ENCODE data around the gene CCT7.
"Not testable (repeated sequence)": the region's sequence is repeated elsewhere in the genome, so short reads cannot be mapped to it uniquely, and the experiment has no call there.

CCT7 gene

DNA sequence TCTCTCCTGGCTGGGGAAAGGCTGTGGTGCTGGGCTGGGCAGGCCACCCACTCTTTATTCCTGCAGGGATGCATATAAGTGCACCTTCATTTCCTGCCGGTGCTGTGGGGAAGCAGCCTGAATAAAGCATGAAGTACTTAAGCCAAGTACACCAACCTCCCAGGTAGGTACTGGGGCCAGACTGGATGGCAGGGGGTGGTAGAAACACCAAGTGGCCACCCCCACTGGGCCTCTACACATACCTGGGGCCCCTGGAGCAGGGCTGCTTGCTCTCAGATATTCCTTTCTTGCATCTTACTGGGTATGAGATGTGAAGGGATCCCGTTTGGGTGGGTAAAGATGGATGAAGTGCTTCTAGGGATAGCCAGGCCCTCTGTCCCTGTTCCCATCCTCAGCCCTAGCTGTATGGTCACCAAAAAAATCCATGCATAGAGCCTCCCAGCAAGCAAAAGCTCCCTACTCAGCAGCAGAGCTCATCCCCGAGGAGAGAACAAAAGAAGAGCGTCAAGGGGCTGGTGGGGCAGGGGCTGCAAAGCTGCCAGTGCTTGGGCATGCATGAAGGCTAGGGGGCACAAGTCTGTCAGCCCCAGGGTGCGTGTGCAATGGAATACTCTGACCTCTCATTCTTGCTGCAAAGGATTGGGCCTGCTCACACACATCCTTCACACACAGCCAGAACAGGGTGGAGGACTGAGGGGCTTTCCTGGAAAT lies 22.0 kb downstream of the CCT7 start:
- DNase-seq, result no peak

DNA sequence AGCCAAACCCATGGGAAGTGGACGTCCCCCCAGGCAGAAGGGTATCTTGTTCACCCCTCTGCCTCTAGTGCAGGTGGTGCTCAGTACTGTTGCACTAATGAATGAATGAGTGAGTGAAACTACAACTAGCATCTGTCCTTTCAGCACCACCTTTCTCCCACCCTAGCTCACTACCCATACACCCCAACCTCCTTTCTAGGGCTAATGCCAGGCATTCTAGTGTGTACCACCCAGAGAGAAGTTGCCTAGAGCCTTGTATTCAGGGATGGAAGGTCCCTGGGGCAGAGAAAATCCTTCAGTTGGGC lies 22.5 kb downstream of the CCT7 start:
- no peak for DNase-seq

DNA sequence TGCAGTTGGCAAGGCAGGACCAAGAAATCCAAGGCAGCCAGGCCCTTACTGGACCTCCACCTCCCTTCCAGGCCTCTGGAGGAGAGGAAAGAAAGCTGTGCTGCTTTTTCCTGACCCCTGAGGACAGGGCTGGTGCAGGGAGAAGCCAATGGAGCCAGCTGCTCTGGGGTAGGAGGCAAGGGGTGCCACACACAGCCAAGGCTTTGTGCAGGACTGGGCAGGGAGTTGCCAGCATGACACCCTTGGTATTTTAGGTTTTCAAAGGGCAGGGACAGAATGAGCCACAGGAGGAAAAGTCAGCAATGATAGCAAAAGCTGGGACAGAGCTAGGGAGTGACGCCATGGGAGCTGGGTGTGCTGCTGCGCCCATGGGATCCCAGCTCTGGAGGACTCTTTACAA lies 22.9 kb downstream of the CCT7 start:
- no peak for DNase-seq

DNA sequence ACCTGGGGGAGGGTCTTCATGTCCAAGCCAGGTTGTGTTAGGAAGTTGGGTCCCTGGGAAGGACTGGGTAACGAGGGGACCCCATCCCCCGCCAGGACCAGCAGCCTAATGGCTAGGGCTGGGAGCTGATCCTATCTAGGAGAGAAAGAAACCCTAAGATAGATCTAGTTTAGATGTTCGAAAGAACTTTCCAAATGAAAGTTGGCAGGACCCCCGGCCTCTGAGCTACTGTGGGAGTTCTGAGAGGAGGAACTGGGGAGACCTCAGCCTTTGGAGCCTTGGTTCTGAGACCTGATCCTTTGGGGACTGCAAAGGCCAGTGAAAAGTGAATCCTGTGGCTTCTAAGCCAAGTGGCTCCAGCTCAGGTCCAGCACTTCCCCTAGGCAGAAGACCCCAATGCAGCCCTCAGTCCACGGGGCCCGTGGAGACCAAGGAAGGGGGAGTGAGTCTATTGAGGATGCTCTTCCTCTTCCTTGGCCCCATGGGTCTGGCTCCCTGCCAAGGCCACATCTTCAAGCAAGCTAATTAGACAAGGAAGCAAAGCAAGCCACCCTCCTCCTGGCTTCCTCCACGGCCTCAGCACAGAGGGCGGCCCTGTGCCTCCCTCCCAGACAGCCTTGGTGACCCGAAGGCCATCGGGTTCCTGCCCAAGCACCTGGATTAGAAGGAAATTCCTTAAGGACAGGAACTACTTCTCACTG lies 23.5 kb downstream of the CCT7 start:
- DNase-seq, result no peak

DNA sequence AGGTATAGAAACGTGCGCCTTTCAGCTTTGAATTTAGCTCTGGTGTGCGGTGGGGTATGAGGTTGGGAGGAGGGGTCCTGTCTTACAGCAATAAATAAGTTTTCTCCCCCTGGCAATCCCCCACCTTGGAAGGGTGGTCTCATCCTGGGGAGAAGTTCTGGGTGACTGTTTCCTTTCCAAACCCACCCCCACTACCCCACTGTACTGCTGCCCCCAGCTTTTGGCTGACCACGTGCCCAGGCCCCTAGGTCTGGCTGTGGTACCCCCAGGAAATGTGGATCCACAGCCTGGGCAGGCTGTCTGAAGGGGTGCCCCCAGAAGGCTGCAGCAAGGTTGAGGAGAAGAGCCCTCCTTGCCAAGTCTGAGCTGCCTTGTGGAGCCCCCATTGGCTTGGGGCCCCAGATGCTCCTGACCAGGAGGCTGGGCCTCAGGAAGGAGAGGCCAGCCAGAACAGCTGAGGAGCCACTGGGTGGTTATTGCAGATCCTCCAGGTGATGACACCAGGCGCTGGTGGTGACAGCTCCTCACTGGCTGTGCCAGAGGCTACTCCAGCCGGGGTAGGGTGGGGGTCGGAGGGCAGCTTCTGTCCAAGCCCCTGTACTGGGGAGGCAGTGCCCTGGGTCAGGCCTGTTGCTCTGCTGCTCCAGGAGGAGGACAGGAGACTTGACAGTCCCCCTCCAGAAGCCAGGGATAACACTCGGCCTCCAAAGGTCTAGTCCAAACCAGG lies 24.2 kb downstream of the CCT7 start:
- no peak for DNase-seq

DNA sequence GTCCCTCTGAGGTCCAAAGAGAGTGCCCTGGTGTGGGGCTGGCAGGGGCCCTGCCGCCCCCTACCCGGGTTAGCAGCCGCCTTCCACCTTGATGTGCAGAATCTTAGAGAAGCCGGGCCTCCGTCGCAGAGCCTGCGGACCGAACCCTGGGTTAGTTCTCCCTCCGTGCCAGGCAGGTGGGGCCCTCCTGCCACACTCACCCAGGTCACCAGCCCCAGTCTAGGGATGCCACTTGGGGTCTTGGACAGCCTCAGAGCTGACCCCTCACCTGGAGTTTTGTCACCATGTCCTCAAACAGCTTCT lies 24.8 kb downstream of the CCT7 start:
- DNase-seq, result no peak

DNA sequence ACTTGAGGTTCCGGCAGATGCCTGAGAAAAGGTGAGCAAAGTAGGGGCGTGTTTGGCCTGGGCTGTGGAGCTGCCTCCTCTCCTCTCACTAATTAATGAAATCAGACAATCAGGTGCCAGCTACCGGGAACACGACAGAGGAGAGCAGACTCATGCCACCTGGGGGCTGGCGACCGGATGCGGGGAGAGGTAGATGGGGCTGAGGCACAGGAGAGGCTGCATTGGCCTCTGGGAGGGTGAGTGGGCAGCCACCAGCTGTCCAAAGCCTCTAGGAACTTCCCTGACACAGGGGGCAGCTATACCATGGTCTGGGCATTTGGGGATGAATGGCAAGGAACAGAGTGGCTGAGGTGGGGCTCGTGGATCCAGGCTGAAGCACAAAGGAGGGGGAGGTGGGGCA lies 25.2 kb downstream of the CCT7 start:
- no peak for DNase-seq

DNA sequence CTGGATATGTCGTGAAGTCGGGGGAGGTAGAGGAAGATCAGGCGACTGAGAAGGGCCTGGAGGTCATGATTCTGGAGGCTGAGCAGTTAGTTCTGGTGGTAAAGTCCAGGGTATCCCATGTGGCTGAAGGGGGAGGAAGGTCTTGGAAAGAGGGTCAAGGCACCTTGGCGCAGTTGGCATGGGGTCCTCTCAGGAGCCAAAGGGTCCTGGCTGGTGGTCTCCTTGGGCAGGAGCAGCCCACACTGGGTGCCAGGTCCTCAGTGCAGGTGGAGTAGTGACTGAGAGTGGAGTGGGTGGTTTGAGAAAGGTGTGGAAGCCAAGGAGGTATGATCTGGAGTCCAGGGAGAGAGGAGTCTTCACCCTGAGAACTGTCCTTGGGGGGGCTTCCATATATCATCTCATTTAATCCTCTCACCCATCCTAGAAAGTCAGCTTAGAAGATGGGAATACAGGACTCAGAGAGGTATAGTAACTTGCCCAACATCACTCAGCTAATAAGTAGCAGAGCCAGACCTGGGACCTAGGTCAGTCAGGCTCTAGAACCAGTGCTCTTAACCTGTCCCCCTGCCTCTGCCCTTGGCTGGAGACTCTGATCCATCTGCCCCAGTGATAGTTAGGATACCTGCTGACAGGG lies 25.7 kb downstream of the CCT7 start:
- DNase-seq, result no peak

DNA sequence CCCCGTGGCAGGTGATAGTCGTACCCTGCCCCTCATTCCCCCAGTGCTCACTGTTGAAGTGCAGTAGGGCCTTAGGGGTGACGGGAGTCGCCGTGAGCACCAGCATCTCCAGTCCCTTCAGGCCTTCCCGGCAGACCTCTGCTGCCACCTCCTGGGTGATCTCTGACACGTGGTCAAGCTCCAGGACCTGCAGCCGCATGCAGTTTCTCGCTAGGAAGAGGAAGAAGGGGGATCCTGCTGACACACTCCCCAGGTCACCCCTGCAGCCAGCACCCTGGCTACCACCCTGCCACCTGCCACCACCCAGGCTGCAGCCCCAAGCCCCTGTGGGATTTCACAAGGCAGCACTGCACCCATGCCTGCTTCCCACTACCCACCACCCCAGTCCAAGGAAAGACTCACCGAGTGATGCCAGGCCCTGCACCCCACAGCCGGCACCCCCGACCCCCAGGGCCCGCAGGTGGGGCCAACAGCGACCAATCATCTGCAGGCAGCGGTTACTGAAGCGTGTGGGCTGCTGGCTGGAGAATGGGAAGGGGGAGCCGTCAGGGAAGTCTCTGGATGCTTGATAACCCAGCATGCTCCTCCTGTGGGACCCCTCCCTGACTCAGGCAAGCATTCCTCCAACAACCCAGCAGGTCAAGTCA lies 26.4 kb downstream of the CCT7 start:
- DNase-seq, result no peak

DNA sequence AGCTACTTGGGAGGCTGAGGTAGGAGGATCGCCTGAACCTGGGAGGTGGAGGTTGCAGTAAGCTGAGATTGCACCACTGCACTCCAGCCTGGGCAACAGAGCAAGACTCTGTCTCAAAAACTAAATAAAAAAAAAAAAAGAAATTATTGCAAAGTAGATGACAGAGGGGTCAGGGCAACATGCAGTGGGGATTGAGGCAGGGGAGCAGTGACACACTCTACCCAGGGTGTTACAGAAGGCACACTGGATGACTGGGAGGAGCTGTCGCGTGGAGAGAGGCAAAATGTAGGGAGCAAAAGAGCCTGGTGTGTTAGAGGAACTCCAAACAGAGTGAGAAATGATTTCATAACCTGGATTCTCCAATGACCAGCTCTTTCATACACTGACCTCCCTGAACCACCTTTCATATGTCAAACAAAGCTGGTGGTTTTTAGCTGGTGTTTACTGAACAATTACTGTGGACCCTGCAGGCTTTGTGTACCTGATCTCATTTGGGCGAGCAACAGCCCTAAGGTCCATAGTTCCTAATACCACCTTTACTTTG lies 28.1 kb downstream of the CCT7 start:
- no peak for DNase-seq

DNA sequence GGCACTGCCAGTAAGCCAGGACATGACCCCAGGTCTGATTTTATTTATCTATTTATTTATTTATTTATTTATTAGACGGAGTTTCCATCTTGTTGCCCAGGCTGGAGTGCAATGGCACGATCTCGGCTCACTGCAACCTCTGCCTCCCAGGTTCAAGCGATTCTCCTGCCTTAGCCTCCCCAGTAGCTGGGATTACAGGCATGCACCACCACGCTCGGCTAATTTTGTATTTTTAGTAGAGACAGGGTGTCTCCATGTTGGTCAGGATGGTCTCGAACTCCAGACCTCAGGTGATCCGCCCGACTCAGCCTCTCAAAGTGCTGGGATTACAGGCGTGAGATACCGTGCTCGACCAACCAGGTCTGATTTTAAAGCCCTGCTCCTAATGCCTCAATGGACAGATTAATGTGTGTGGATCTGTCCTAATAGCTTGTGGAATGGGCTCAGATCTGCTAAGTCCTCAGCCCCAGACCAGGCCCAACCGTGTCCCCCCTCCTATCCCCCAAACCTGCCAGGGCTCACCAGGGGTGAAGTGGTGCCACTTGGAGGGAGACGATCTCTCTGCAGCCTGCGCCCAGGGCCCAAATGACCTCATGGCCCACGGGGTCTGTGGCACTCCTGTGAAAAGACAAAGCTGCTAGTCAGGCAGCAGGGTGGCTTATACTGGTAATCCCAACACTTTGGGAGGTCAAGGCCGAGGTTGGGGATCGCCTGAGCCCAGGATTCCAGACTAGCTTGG lies 28.8 kb downstream of the CCT7 start:
- not testable (repeated sequence) for DNase-seq

DNA sequence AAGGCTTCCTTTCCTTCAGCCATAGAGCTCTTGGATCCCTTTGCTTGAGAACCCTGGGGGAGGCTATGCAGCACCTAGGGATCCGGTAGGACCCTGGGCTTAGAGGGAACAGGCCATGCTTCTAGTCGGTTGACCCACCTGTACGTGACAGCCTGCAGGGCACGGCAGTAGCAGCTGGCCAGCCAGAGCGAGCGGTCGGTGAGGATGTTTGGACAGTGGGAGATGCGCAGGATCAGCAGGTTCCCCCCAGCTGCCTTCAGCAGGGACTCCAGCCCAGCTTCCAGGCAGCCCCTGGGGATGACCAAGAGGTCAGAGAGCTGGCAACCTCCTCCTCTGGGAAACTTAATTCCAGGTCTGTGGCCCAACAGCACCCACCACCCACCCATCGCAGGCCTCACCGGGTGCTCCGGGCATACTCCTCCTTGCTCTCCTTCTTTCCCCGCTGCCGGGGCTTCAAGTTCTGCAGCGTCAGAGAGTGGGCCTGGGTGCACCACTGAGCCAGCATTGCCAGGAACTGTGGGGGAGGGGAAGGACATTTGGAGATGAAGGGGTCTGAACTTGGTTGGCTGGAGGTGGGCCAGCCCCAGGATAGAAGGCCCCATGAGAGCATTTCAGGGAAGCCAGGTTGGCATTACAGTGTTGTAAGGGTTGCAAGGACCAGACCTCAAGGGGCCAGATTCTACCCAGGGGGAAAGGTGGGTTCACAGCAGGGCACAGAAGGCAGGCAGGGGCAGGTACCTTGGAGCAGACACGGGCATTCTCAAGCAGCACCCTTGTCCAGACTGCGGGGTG lies 29.6 kb downstream of the CCT7 start:
- no peak for DNase-seq

DNA sequence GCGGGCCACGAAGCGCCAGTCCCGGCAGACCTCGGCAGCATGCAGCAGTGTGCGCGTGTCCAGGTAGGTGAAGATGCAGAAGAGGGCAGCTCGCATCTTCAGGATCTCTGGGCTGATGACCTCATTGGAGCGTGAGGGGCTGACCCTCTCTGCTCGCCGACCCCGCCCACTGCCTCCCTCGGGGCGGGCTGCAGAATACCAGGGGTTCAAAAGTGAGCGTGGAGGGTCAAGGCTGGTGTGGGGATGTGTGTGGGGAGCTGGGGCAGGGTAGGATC lies 30.2 kb downstream of the CCT7 start:
- no peak for DNase-seq

DNA sequence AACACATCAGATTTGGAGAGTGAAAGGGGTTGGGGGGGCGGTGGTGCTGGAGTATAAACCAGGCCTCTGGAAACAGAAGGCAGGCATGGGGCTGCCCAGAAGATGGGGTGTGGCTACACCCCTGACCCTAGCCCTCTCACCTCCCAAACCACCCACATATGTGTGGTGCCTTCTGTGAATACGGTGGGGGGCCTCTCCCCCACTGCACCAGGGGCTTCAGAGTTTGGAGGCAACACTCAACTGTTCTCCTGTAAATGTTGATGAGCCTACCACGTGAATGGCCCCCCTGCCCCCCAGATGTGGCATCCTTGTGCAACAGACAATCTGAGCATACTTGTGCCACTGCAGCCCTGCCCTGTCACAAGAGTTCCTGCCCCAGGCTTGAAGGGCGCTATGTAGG lies 30.7 kb downstream of the CCT7 start:
- DNase-seq, result no peak

DNA sequence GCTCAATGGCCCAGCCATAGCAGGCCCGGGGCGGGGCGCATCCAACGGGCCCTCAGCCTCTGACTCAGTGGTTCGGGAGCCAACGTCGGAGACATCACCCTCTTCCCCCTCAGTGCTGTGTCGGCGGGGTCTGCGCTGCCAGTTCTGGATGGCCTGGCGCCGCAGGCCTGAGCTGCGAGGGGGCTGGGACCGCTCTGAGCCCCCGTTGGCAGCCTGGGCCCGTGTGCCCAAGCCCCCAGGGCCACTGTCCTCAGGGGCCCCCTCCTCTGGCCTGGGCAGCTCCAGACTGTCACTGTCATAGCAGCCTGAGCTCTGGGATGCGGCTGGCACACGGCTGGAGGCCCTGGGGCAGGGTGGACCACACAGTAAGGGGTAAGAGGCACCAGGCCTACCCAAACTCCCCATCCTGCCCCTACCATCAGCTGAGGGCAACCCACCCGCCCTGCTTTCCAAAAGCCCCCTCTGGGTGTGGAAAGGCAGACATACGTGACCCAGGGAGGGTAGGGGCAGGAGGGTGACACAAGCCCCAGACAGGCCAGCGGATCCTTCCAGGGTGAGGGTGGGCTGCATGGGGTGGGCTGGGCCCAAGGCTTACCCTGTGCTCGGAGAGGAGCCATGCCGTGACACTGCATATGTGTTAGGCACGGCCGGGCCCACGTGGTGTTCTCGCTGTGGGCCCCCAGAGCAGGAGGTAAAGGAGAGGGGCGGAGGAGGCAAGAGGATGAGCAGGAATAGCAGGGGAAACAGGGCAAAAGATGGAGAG lies 31.4 kb downstream of the CCT7 start:
- no peak for DNase-seq

DNA sequence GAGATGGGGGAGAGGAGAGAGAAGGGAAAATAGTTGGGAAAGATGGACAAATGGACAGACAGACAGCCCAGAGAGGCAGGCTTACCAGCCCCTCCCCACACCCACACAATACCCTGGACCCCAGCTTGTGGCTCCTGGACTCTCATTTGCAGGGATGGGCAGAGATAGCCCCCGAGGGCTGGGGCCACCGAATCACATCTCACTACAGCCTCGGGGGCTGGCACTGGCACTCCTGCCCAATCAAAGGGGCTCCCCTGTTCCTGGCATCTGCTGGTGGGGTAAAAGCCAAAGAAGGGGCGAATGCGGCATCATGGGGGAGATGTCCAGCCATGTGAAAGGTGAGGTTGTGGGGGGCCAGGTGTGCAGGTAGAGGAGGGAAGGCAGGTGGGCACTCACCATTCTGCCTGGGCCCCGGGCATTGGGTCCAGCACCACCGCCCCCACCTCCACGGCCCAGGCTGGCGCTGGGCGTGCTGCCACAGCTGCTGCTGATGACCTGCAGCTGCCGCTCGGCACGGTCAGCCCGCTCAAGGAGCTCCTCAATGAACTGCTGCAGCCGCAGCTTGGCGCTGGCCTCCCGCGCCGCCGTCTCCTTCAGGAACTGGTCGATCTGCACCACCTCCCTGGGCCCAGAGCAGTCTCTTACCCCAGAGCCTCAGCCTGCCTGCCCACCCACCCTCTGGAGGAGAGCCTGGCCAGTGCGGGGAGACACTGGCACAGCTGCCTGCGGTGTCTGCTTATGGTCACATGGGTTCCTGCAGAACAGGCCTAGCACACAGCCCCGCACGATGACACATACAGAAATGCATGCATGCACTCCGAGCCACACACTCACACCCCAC lies 32.2 kb downstream of the CCT7 start:
- DNase-seq, result peak; percentile 37

DNA sequence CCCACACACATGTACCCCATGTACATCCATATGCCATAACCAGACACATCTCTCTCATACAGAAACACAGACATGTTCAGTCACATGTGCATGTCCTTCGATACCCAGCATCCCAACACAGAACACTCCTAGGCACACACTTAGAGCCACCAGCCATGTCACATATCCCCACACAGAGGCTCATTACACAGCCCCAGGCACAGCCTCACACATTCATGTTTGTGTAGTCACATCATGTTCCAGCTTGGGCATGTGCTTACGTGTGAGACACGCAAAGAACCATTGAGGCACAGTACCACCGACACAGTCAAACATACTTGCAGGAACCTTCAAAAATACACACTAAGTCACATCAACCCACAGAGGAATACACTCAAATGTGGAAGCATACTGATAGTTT lies 32.9 kb downstream of the CCT7 start:
- no peak for DNase-seq

DNA sequence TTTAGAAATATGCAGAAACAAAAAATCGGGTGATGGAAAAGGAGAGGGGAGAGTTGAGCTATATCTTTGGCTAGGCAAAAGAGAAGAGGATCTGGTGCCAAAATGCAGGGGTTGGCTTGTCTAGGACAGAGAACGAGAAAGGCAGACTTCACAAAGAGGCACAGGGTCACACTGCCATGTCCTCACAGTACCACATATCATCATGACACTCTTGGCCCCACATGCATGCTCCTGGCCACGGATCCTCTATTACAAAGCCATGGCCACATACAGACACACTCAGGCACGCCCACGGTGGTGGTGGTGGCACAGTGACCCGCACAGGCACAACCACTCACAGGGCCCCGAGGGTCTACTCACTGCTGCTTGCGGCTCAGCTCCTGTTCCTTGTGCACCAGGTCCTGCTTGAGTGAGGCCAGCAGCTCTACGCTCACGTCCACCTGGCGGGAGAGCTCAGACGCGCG lies 34.3 kb downstream of the CCT7 start:
- peak; percentile 56 for DNase-seq

DNA sequence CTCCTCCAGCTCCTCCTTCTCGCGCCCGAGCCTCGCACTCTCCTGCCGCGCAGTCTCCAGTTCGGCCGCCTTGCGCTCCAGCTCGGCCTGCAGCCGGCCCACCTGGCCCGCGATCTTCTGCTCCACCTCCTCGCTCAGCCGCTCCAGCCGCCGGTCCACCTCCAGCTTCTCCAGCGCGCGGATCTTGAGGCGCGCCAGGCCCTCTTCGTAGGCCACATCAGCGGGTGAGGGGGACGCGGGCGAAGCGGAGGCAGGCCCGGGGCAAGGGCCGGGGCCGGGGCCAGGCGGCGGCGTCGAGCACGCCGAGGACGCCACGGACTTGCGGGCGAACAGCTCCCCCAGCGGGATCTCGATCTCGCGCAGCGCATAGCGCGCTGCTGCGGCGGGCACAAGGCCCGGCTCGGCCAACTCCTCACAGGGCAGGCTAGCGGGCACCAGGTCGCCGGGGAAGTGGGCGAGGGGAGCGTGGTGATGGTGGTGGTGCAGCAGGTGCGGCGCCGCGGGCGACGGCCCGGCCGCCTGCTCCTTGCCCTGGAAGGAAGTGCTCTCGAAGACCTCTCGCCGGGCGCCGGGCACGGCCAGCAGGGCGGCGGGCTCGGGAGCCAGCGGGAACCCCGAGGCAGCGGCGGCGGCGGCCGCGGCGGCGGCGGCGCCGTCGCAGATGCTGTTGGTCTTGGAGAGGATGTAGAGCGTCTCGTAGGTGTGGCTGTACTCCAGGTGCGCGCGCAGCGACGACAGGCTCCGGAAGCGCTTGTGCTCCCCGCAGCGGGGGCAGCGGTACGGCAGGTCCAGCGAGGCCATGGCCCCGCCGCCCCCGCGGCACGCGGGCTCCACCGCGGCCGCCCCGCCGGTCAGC lies 35.0 kb downstream of the CCT7 start:
- peak; percentile 83 for DNase-seq

All from NCI-H510A treated with DMSO at 0.1 percent for 48 hours (cell line).